Suppressor macrophage (primary cell): ENCODE data around the gene PPA2.

Experiments
- DNase-seq, 4 experiments: peaks; one replicate each; pipeline ENCODE4 v3.0.0-alpha.2; 2020 to 2022

Gene PPA2

DNA sequence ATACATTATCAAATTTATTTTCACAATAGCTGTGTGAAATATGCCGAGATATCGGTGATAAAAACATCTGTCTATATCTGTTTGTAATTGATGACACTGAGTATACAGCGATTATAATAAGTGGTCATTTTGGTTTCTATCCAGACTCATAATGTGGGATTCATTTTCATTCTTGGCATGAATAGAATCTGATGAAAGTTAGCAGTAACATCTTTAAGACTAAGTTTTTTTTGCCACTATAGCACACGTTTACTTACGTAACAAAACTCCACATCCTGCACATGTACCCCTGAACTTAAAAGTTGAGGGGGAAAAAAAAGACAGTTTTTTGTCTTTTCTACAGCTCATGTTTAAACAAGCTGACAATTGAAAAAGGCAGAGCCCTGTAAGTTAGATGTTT is 86.4 kb downstream of the PPA2 start:
- DNase-seq, result no peak

DNA sequence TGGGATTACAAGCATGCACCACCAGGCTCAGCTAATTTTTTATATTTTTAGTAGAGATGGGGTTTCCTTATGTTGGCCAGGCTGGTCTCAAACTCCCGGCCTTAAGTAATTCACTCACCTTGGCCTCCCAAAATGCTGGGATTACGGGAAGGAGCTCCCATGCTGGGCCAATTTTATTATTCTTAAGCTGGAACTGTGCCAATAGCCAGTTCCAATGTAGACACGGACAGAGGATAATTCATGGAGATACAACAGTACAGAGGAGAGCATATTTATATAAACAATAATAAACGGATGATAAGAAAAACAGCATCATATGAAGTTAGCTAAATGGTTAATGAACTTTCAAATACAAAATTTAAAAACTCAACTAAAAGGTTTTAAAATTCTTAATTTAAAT is 87.8 kb downstream of the PPA2 start:
- DNase-seq, result no peak

DNA sequence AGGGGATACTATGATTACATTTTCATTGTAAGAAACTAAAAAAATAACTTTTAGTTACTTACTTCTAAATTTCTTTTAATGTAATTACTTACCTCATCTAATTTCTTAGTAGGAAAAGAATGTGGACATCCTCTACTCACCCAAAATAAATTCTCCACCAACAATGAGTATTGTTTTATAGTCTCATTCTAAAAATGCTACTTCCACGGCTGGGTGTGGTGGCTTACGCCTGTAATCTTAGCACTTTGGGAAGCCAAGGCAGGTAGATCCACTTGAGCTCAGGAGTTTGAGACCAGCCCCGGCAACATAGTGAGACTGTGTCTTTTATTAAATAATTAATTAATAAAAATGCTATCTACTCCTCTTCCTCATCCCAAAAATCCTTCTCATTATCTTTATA is 99.8 kb downstream of the PPA2 start:
- no peak for DNase-seq

DNA sequence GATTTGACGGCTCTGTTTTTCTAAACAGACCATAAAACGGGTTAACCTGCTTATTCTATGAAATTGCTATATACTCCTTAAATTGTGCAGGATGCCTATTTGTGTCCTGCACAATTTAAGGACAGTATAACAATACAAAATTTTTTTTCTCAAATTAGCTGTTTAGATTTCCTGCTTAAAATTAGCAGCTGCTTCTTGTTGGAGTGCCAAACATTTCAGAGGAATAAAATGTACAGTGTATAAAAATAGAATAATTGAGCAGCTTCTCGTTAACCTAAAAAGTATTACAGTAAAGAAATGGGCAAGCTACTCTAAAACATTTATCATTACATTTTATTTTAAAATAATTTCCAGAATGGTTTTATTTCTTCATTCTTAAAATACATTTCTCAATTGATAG is 100.5 kb downstream of the PPA2 start:
- DNase-seq, result no peak

DNA sequence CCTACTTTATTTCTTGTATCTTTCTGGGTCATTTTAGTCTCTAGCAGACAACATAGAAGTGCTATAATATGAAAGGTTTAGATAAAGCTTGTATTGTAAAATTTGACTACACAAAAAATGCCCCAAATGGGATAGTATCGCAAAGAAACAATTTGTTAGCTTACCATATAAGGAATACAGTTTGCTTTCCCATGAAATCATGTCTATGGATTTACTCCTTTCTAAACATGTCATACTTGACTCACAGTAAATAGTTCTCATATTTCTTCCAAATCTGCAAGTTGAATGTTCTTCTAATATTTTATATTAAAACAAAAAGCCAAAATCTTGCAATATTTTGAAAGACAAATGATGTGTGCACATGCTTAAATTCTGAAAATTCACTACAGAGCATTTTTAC is 103.9 kb downstream of the PPA2 start:
- DNase-seq, result no peak

DNA sequence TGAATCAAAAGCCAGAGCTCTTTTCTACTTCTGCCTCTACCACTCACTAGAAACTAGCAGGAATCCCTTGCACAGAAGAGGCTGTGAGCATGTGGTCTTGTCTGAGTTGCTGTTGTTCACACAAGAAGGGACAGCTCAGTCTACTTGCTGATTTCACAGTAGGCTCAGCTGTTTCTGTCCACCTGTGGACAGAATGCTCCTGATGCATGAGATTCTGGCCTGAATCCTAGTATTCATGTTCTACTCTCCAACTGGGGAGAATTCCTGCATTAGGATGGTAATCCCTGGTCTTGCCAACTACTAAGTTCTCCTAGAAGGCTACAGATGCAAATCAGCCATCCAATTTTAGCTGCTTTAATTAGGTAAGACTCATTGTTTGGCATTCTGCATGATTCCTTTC is 112.8 kb downstream of the PPA2 start:
- DNase-seq, result no peak

DNA sequence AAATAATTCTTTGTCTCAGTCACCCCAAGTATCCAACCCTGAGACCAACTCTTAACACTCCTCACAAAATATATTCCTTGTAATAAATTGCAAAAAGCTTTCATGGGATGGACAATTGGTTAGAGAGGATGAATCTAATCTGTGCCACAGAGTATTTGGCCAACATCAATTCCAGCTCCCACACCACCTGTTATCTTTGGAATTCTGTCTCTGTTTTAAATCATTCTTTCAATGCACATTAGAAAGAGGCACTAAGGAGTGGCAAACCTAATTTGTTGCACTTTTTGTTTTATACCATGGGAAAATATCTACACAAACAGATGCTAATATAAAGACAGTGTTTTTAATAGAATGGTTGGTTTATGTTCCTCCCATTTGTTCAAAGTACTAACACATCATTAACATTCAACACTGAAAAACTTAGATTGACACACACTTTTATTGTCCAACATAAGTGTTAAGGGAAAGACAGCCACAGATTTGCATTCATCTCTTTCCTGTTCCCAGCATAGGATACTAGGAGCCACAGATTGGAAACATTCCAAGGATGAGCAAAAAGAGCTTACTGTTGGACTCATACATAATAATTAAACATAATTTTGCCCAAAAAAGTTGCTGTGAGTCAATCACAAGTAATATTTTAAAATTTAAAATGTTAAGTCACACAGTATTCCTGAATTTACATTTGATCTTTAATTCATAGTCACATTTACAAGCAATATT is 116.4 kb downstream of the PPA2 start:
- DNase-seq, result no peak

DNA sequence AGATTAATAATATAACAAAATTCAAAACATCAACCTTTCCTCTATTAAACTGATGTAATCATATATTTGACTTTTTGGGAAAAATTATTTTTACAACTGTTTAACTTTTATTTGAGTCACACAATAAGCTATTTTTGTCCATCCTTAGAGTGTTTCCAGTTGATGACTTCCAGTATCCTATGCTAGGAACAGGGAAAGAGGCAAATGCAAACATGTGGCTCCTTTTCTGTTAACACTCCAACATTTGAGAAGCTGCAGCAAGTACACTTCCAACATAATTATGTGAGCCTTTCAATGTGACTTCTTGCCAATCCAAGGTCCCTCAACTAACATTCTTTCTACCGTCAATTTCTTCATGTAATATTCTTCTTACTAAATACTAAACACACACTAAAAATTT is 117.7 kb downstream of the PPA2 start:
- DNase-seq, result no peak

DNA sequence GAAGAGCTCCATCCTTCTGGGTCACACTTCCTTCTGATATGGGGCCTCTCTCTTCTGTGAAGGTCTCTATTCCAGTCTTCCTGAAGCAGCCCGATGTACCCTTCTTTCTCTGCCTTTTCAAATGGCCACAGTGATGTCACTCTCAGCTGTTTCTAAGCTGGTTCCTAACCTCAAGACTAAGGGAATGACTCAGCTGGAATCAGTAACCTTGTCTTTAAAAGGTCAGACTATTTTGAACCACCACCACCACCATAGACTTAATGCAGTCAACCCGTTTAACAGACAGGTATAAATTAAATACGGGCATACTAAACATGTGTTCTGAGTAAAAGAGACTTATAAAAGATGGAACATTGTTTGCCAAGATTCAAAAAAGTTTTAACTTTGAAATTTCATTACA is 121.0 kb downstream of the PPA2 start:
- DNase-seq, result peak; percentile 47 to 71 (median 58)

DNA sequence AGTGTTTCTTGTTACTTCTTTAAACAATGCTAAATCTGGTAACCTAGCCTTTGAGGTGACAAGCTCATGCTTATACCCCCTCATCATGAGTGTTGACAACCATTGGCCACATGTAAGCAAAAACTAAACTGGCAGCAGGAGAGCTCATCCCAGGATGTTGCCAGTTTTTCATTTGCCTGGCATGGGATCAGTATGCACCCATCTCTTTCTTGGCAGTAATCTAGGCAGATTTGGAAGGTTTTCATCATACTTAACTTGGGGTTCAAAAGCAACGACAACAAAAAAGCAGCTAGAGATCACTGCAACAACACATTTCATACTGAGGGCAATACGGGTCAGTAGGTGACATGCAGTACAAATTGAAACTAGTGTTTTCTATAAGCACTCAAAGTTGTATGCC is 122.0 kb downstream of the PPA2 start:
- DNase-seq, result no peak

DNA sequence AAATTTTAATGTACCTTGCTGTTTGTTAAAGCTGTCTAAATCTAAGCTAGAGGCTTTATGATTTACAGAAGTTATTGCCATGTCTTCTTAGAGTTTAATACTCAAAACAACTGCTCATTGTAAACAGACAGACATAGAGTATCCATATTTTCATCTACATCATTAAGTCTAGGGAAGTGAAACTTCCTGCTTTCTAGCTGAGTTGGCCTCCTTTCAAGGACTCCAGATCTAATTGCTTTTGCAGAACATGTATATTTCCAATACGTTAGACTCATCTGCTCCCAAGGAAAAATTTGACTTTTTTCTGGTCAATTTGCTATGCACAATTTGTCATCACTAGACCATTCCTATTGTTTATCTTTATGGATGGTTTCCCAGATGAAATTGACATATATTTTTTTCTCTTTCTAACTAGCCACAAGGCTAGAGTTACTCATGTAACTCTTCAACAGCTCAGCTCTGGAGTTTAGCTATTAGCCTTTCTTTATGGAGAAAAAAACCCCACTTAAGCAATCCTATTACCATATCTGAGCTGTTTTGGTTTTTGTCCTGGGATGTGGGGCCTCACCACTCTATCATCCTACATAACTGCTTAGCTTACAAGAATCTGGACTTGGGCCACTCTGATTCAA is 122.9 kb downstream of the PPA2 start:
- DNase-seq, result peak; percentile 30 to 73 (median 59)

DNA sequence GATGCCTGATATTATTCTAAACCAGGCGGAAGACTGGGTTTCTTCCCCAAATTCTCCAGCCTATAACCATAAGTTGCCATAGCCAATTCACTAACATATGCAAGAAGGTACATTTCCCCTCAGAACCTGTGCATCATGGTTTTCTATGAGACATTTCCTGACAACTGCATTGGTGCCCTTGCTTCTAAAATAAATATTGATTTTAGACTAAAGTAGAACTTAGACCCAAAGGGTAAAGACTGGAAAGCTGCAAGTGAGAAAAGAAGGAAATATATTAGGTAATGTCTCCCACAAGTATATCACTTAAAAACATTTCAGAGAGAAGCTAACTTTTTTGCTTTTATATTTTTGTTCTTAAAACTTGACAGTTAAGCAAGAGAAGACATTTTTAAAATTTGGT is 125.1 kb downstream of the PPA2 start:
- no peak for DNase-seq

DNA sequence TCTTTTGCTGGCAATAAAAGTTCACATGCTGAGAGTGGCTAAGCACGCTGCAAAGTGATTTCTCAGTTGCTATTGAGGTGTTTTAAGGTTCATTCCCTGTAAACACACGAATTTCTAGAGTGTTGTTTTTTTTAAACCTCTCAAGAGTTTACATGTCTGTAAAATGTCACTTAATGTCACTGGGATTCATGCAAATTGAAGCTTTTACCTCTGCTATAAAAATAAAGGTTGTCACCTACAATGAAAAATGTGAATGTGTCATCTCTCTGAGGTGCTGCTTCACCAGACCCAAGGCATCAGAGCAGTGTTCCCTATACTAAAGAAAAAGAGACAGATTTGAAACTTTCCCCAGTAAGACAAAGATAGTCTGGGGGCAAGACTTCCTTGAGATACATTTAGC is 127.0 kb downstream of the PPA2 start:
- no peak for DNase-seq

DNA sequence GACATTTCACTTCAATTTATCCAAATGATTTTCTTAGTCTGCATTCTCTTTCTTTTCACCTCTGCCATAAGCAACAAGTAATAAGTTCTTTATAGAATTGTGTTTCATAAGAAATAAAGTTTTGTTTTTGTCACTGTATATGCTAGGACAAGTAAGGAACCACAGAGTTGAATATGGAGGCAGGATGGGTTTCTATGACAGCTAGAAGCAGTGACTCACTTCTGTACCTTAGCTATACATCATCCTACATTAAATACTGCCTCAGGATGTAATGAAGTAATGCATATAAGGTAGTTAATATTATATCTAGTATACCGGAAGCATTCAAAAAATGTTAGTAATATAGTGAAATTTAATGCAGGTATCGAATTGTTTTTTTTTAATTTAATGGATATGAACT is 128.0 kb downstream of the PPA2 start:
- no peak for DNase-seq

DNA sequence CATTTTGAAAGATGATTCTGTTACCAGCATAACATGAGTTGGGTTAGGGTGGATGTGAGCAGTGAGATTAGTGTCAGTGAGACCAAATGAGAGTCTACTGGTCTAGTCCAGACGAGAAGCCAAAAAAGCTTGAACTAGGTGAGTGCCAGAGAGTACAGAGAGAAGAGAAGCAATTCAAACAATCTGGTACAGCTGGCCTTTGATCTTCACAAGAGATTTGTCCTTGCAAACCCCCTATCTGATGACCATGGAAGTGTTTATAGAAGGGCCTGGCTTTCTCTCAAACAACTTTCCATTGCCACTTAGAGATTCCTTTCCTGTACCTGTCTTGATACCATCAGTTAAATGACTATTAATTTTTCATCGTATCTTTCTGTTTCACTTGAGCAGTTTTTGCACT is 128.5 kb downstream of the PPA2 start:
- no peak for DNase-seq

DNA sequence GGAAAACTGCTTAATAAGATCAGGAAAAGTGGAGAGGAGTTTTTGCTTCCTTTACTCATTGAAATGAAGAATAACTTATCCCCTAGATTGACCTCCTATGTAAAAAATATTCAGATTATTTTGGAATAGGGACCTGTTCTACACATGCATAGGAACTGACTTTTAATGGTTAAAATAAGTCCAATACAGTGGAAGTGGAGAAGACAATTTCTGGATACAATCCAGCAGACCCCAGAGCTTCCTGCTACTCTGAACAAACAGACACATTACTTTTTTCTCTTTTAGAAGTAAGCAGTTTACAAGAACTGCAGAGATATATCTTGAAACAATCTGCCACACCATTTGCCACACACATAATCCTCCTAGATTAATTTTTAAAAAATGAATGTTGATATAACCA is 129.7 kb downstream of the PPA2 start:
- DNase-seq, result no peak

DNA sequence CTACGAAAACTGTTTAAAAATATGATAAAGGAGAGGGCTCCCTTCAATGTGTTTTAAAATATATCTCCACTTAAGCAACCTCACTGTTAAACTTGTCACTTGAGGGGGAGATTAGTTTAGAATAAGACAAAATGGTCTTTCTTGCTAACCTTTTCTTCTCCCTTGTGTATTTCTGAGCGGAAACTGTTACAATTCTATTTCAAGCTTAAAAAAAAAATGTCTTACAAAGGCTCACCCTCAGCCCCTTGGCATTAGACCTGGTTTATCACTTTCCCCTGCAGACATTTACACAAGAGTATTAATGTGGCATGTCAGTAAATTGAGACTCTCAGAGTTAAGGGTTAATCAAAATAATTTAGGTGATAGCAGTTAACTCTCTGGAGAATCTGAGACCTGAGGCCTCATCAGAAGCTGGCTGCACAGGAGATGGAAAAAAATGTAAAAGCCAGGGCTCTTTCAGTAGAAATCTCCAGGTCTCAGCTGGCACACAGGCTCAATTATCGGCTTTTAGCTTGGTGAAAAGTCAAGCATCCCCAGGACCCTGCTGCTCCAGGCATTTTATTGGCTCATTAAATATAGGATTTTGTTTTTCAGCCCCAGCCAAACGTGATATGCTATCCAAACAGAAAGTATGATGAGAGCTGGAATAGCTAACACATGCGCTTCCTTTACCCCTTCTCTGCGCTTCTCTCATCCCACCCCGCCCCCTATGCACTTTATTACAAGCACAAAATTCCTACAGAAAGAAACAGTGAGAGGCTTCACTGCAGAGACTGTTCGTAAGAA is 130.5 kb downstream of the PPA2 start:
- DNase-seq, result no peak

DNA sequence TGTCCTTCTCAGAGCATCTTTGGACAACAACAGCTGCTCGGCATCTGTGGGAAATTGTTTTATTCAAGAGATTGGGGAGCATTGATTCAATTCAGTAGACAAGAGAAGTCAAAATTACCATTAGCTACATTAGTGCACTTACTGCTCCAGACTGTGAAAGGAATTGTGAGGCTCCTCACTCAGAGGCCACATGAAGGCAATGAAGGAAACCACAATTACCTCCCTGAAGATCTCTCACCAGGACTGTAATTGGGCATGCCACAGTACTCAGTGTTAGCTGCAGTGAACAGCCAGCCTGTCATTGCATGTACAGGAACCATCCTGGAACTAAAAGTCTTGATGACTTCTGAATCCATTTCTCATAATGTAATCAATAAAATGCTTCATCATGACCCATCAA is 144.8 kb downstream of the PPA2 start:
- no peak for DNase-seq

DNA sequence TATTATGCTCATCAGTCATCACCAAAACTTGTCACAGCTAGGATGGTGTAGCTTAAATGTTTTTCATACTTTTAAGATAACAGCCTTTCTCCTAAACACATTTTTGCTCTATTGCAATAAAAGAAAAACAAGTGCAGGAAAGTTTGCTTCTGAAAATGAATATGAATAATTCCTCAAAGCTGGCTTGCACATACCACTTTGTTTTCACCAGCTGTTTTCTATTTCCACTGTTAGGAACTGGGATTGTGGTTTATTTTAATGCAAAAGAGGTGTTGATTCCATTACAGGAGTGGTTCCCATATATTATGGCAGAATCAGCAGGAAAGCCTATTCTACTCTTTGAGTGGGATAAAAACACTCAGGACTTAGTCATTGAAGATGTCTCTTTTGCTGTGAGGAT is 145.9 kb downstream of the PPA2 start:
- no peak for DNase-seq

DNA sequence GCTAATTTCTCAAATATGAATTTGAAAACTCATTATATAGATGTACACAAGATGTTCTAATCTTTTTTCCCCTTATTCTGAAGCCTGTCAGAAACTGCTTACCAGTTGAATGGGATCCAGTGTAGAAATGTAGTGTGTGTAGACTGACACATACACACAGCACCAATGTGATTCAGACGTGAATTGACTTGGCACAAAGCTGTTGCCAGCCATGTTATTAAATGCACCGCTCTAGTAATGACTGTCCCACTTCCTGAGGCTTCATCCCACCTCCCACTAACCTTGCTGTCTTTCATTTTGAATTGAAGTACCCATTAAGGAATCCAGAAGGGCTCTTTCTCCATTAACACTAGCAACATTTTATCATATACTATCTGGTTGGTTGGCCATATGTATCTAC is 146.6 kb downstream of the PPA2 start:
- DNase-seq, result no peak
